ENCODE measurements around the gene HNRNPH3.

Gene HNRNPH3

GRCh38 chr10:68330852-68331454 lies 911 bp upstream of the HNRNPH3 start:
- no peak for DNase-seq (ENCODE audit: low read depth in 2 of 3, low spot score in 2 of 3)

- peak; percentile 31 to 58 (median 38) for DNase-seq (ENCODE audit: low read depth in 2 of 3, low spot score in 2 of 3)
Measured at GRCh38 chr10:68332259-68333057, 594 bp downstream of the HNRNPH3 start, which contains the start of gene PBLD. Gene PBLD, minus strand, starts transcription at chr10:68332928. Its CDS starts 26,084 bp downstream, at chr10:68306844.

GRCh38 chr10:68333058-68333395 lies 1.2 kb downstream of the HNRNPH3 start:
- DNase-seq (ENCODE audit: low read depth in 2 of 3, low spot score in 2 of 3), result no peak

GRCh38 chr10:68333440-68334431 lies 1.9 kb downstream of the HNRNPH3 start:
- no peak for DNase-seq (ENCODE audit: low read depth in 2 of 3, low spot score in 2 of 3)

DNA sequence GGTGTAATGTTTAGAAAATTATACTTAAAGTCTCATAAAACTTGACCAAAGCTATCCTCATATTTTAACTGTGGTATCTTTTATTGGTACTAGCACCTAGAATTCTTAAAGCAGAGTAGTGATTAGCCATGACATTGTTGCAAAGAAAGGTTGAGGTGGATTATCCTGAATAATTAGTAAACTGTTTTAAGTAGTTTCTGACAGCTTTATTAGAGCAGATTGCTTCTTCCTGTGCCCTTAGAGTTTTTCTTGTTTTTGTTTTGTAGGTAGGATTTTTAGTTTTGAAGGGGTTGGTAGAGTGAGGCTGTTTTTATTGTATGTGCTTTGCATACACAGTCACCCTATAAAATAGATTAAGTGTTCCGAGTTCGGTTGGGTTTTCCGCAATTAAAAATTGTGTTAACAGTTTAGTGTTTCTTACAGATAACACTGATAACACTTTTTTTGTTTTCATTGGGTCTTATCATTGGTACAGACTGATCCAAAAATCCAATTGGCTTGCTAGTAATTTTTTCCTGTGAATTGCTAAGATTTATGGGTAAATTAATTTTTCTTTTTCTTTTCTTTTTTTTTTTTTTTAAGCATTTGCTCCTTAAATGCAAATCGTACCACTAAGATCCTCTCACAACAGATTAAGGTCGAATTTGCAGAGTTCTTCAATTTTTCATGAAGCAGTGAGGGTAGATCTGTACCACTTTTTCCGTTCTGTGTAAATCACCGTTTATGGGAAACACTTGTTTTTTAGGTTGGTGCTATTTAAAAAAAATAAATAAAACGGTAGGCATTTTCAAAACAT lies 3.0 kb downstream of the HNRNPH3 start:
- DNase-seq (ENCODE audit: low read depth in 2 of 3, low spot score in 2 of 3), result no peak

DNA sequence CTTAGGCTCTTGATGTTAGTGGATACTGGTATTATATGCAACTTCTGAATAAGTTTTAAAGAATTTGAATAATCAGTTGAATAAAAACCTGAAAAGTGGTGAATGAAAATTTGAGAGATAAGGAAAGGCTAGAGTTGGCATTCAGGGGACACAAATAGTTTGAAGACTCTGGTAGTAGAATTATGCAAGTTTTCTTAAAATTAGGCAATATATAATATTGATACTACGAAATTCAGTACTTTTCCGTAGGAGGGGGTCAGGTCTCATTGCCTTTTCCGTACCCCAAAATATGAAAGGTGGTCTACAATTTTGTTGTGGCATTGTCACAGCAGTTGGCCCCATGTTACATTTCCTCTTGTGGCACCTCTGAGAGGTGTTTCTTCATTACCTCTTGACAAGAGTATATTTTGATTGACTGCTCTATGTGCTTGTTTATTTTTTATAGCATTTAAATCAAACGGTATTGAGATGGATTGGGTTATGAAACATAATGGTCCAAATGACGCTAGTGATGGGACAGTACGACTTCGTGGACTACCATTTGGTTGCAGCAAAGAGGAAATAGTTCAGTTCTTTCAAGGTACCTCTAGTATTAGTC lies 5.0 kb downstream of the HNRNPH3 start:
- no peak for DNase-seq (ENCODE audit: low read depth in 2 of 3, low spot score in 2 of 3)

GRCh38 chr10:68340358-68341080 lies 8.7 kb downstream of the HNRNPH3 start:
- no peak for DNase-seq (ENCODE audit: low read depth in 2 of 3, low spot score in 2 of 3)

GRCh38 chr10:68342909-68343516 lies 11.1 kb downstream of the HNRNPH3 start:
- no peak for DNase-seq (ENCODE audit: low read depth in 2 of 3, low spot score in 2 of 3)

- no peak for DNase-seq (ENCODE audit: low read depth in 2 of 3, low spot score in 2 of 3)
Measured at GRCh38 chr10:68345621-68346020, 13.8 kb downstream of the HNRNPH3 start.

DNA sequence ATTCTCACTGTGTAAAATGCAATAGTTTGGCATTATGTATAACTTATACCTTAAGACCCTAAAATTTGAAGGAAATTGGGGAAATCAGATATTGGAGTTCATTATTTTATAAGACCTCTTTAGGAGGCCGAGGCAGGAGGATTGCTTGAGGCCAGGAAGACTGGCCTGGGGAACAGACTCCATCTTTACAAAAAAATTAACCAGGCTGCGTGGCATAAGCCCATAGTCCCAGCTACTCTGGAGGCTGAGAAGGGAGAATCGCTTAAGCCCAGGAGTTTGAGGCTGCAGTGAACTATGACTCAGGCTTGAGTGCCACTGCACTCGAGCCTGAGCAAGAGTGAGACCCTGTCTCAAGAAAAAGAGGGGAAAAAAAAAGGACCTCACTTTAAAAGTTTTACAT lies 14.9 kb downstream of the HNRNPH3 start:
- no peak for DNase-seq (ENCODE audit: low read depth in 2 of 3, low spot score in 2 of 3)

- peak in 1 of 3 experiments; percentile 11 for DNase-seq (ENCODE audit: low read depth in 2 of 3, low spot score in 2 of 3)
Measured at GRCh38 chr10:68348265-68348741, 16.4 kb downstream of the HNRNPH3 start.

DNA sequence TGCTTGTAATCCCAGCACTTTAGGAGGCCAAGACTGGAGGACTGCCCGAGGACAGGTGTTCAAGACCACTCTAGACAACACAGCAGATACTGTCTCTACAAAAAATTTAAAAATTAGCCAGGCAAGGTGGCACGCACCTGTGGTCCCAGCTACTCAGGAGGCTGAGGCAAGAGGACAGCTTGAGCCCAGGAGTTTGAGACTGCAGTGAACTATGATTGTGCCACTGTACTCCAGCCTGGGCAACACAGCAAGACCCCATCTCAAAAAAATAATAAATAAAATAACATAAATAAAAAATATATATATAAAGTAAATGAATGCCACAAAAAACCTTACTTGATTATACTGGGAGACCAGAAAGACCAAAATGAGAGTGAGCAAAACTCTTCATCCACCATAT lies 21.7 kb downstream of the HNRNPH3 start:
- no peak for DNase-seq (ENCODE audit: low read depth in 2 of 3, low spot score in 2 of 3)

DNA sequence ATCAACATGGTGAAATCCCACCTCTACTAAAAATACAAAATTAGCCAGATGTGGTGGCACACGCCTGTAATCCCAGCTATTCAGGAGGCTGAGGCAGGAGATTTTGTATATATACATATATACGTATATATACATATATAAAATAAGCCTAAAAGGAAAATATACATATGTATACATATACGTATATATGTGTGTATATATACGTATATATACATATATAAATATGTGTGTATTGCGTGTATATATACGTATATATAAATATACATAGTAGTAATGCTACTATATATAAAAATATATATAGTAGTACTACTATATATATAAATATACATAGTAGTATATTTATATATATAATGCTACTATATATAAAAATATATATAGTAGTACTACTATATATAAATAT lies 27.3 kb downstream of the HNRNPH3 start:
- no peak for DNase-seq (ENCODE audit: low read depth in 2 of 3, low spot score in 2 of 3)

GRCh38 chr10:68362590-68362989 lies 30.7 kb downstream of the HNRNPH3 start:
- DNase-seq (ENCODE audit: low read depth in 2 of 3, low spot score in 2 of 3), result no peak

DNA sequence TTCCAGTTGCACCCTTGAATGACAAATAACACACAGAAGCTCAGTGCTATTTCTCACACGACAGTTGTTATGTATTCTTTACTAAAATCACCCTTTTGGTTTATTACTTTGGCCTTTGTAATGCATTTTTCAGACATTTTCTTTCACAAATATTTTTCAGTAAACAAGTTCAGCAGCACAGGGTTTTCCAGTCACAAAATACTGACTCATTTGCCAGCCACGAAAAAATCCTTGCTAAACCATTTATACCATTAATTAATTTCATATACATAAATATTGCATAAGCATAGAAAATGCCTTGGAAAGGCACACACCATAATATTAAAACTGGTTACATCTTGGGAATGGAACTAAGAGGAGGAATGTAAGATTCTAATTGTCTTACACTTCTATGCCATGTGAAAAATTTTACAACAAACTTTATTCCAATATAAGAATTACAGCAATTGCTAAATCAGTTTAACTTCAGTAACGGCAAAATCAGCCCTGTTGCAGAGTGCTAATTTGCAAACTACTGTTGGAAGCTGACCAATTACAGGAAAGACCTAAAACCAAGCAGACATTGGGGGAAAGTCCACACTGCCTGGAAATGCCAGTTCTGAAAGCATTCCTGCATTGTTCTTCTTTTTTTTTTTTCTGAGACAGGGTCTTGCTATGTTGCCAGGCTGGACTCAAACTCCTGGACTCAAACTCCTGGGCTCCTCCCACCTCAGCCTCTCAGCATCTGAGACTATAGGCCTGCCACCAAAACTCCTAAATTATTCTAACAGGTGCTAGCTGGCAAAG lies 32.4 kb downstream of the HNRNPH3 start:
- no peak for DNase-seq (ENCODE audit: low read depth in 2 of 3, low spot score in 2 of 3)

DNA sequence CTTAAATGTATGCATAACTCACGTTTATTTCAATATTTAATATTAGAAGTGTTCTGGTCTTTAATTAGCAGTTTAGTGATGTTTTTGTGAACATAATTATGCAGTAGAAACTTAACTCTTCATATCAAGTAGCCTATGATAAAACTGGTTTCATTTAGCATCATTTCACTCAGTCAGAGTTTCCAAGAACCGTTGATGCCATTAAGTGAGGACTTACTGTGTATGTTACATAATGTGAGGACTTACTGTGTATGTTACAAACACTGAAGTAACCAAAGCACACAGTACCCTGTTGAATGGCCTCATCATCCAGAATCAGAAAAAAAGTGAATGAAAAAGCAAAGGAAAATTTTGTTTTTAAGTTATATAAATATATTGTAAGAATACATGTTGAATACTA lies 33.7 kb downstream of the HNRNPH3 start:
- DNase-seq (ENCODE audit: low read depth in 2 of 3, low spot score in 2 of 3), result no peak

DNA sequence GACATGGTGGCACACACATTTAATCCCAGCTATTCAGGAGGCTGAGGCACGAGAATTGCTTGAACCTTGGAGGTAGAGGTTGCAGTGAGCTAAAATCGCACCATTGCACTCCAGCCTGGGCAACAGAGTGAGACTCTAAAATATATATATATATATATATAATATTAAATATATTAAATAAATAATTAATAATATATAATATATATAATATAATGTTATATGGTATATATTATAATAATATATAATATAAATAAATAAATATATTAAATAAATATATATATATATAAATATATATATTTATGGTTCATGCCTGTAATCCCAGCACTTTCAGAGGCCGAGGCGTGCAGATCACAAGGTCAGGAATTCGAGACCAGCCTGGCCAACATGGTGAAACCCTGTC lies 34.7 kb downstream of the HNRNPH3 start:
- no peak for DNase-seq (ENCODE audit: low read depth in 2 of 3, low spot score in 2 of 3)

- no peak for DNase-seq (ENCODE audit: low read depth in 2 of 3, low spot score in 2 of 3)
Measured at GRCh38 chr10:68367121-68367520, 35.3 kb downstream of the HNRNPH3 start.
